Sigmoid colon (tissue), 7 donors: ENCODE data around the gene RASA1. TPM values are rescaled to one million over a fixed set of nuclear protein-coding genes. Genes with fewer than 3 reads are reported as not detected.

Experiments
- DNase-seq: peaks from one replicate; pipeline ENCODE4 v3.0.0-alpha.2; 2019
- H3K27ac ChIP-seq, 4 donors: fragments of 200-600 bp; sonication (generic); one replicate each; pipeline ENCODE4 v1.5.1; 2016 to 2019; ENCODE audit warnings: mild to moderate bottlenecking in 1 of 4
- H3K27me3 ChIP-seq, 3 donors: fragments of 200-600 bp; sonication (generic); one replicate each; pipeline ENCODE4 v1.5.1; 2019; ENCODE audit warnings: mild to moderate bottlenecking in 1 of 3
- H3K36me3 ChIP-seq, 4 donors: fragments of 200-600 bp; sonication (generic); one replicate each; pipeline ENCODE4 v1.5.1; 2016 to 2019
- H3K4me1 ChIP-seq, 4 donors: fragments of 200-600 bp; sonication (generic); one replicate each; pipeline ENCODE4 v1.5.1; 2017 to 2019
- H3K4me3 ChIP-seq, 4 donors: fragments of 200-600 bp; sonication (generic); one replicate each; pipeline ENCODE4 v1.5.1; 2017 to 2019; ENCODE audit warnings: mild to moderate bottlenecking in 2 of 4, moderate library complexity in 1 of 4
- H3K9me3 ChIP-seq, 4 donors: fragments of 200-600 bp in 3 of 4; sonication (generic) in 3 of 4; one replicate each; pipeline versions ENCODE4 v1.5.1 to v1.6.1; 2013 to 2019
- CTCF ChIP-seq, 4 experiments: fragments of 450-650 bp in 3 of 4; fragments of 200-600 bp in 1 of 4; IDR thresholded peaks; one replicate each; pipeline ENCODE4 v1.5.1; 2016 to 2019; ENCODE audit warnings: antibody characterized with exemption in 4 of 4, mild to moderate bottlenecking in 3 of 4, moderate library complexity in 2 of 4
- EP300 ChIP-seq, 4 donors: sonication (generic); formaldehyde crosslinking; IDR thresholded peaks; one replicate each; pipeline ENCODE4 v1.6.1; 2017; ENCODE audit warnings: antibody characterized with exemption in 4 of 4
- POLR2A ChIP-seq, 2 donors: fragments of 450-650 bp; IDR thresholded peaks; one replicate each; pipeline ENCODE4 v1.6.1; 2016; ENCODE audit warnings: antibody characterized with exemption in 2 of 2, mild to moderate bottlenecking in 2 of 2, moderate library complexity in 2 of 2
- POLR2AphosphoS5 ChIP-seq, 4 donors: sonication (generic); formaldehyde crosslinking; IDR thresholded peaks; one replicate each; pipeline ENCODE4 v1.6.1; 2017; ENCODE audit warnings: antibody characterized with exemption in 4 of 4
- WGBS, 2 donors: extraction: QIAGEN DNeasy Blood & Tissue Kit; methylation state at CpG; one replicate each; pipeline ENCODE4 v1.1.7; 2013; 5-methylcytosine and 5-hydroxymethylcytosine counted together
- intact Hi-C: fragments of 100-400 bp; cut with DNase I; formaldehyde crosslinking; loops from one replicate; pipeline ENCODE4 v1.15.1; 2023
- polyA plus RNA-seq, 3 donors: library from polyadenylated mRNA; stranded (reverse); fragments of 200-250 nt; gene quantifications; one replicate each; pipeline ENCODE4 v1.2.3, GENCODE V29; 2013
- total RNA-seq, 4 donors: library from RNA; depleted of rRNA; stranded (reverse); fragments of >200 nt; gene quantifications; one replicate each; pipeline ENCODE4 v1.1.0, GENCODE V29; 2016
- donor health status: healthy with polysubstance abuse.
- donor health status: Bipolar disorder and iron deficiency.
- donor health status: healthy.

The RASA1 gene
- total and polyA plus RNA-seq, 7 donors, result 9.0 to 30.0 (median 22.7) TPM

GRCh38 chr5:87389296-87390034 is 121.8 kb downstream of the RASA1 start:
- intact Hi-C loops, result no loop called here
- no peak for DNase-seq
- H3K36me3 ChIP-seq, result peaks cover 3 to 99% (median 18%) of the 10 kb centered on the region in 4 donors
- H3K27ac ChIP-seq, result no peak overlapping the region
- H3K4me1 ChIP-seq, result peaks cover 0 to 22% (median 5%) of the 10 kb centered on the region in 4 donors
- H3K27me3 ChIP-seq, result no peaks in the 10 kb centered on the region
- H3K9me3 ChIP-seq, result no peaks in the 10 kb centered on the region
- no peak overlapping the region for H3K4me3 ChIP-seq
- no peak for TF ChIP-seq POLR2A (IDR thresholded peaks at IDR 0.05)
- no peak for TF ChIP-seq CTCF (IDR thresholded peaks at IDR 0.05)
- TF ChIP-seq EP300 (IDR thresholded peaks at IDR 0.05), result no peak
- no peak for TF ChIP-seq POLR2AphosphoS5 (IDR thresholded peaks at IDR 0.05)
- WGBS, 2 donors, result 94 to 95% methylated on average over 14 of the region's 14 CpGs

DNA sequence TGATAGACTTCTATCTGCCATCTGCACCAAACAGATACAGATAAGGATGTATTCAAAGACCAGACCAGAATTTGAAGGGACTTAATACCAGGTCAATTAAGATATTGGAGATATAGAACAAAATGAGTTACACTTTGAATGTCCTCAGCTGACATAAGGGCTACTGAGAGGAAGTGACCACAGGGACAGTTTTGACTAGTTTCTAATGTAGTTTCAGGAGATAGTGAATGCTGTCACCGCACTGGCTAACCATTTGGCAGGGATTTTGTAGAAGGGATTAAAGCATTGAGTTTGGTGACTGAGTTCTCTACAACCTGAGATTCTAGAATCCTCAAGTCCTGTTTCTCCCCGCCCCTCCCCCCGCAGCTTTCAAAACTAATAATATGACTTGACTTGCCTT is 122.4 kb downstream of the RASA1 start:
- TF ChIP-seq CTCF (IDR thresholded peaks at IDR 0.05), result no peak
- no peak for TF ChIP-seq POLR2AphosphoS5 (IDR thresholded peaks at IDR 0.05)
- TF ChIP-seq POLR2A (IDR thresholded peaks at IDR 0.05), result no peak
- no peak for TF ChIP-seq EP300 (IDR thresholded peaks at IDR 0.05)
- intact Hi-C loops, result no loop called here
- peak overlapping the region in 1 of 4 donors; percentile 18 for H3K27ac ChIP-seq

GRCh38 chr5:87390576-87391199 is 123.0 kb downstream of the RASA1 start:
- TF ChIP-seq CTCF (IDR thresholded peaks at IDR 0.05), result no peak
- TF ChIP-seq EP300 (IDR thresholded peaks at IDR 0.05), result no peak
- TF ChIP-seq POLR2AphosphoS5 (IDR thresholded peaks at IDR 0.05), result no peak
- TF ChIP-seq POLR2A (IDR thresholded peaks at IDR 0.05), result no peak
- Histone ChIP-seq H3K36me3 (peaks cover 12 to 100% (median 22%) of the 10 kb centered on the region in 4 donors), H3K4me1 (peaks cover 0 to 22% (median 5%) of the 10 kb centered on the region in 4 donors), H3K27ac (peak overlapping the region in 1 of 4 donors; percentile 18), H3K9me3 (no peaks in the 10 kb centered on the region), H3K4me3 (no peak overlapping the region), H3K27me3 (no peaks in the 10 kb centered on the region)
- intact Hi-C loops, result no loop called here
- DNase-seq, result no peak
- WGBS, 2 donors, result 85 to 89% methylated on average over 5 of the region's 5 CpGs

More for the DNA sequence above, 122.4 kb downstream of the RASA1 start:
- H3K36me3 ChIP-seq, result peaks cover 9 to 99% (median 19%) of the 10 kb centered on the region in 4 donors
- H3K9me3 ChIP-seq, result no peaks in the 10 kb centered on the region
- no peaks in the 10 kb centered on the region for H3K27me3 ChIP-seq
- H3K4me3 ChIP-seq, result no peak overlapping the region
- WGBS, 2 donors, result 92 to 98% methylated on average over 3 of the region's 3 CpGs
- no peak for DNase-seq
- peaks cover 0 to 22% (median 5%) of the 10 kb centered on the region in 4 donors for H3K4me1 ChIP-seq

DNA sequence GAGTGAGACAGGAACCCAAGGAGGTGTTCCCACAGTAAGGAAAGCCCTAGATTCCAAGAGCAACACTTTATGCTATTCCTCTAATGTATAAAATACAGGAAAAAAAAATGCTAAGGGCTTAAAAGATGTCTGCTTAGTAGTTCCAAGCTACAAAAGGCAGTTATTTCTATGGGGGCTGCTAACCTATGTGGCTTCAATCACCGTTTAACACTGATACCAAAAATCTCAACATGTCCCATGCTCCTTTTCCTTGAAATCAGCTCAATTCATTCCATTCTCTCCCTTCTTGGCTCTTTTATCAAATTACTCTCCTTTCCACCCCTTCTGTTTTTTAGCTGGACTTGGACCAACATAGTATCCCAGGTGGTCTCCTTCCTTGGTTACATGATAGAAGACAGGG is 124.5 kb downstream of the RASA1 start:
- H3K4me1 ChIP-seq, result peaks cover 0 to 22% (median 5%) of the 10 kb centered on the region in 4 donors
- 77 to 85% methylated on average over 1 of the region's 1 CpG for WGBS, 2 donors
- peak overlapping the region in 2 of 4 donors; percentile 44 to 63 for H3K27ac ChIP-seq
- no peak for DNase-seq
- H3K27me3 ChIP-seq, result no peaks in the 10 kb centered on the region
- intact Hi-C loops, result no loop called here
- H3K4me3 ChIP-seq, result no peak overlapping the region
- no peaks in the 10 kb centered on the region for H3K9me3 ChIP-seq
- H3K36me3 ChIP-seq, result peaks cover 13 to 100% (median 19%) of the 10 kb centered on the region in 4 donors
- TF ChIP-seq EP300 (IDR thresholded peaks at IDR 0.05) (no peak), POLR2AphosphoS5 (IDR thresholded peaks at IDR 0.05) (no peak), POLR2A (IDR thresholded peaks at IDR 0.05) (no peak), CTCF (IDR thresholded peaks at IDR 0.05) (no peak)
